NCI-H2171 treated with DMSO at 0.1 percent for 48 hours (cell line): ENCODE results near the gene NR5A1.

Experiments
- DNase-seq: peaks from one replicate; lab custom pipeline; 2025; lab: John Stamatoyannopoulos, UW

The NR5A1 gene

GRCh38 chr9:124498499-124499146 is 8.6 kb downstream of the NR5A1 start:
- DNase-seq: no peak

GRCh38 chr9:124498040-124498439 is 9.2 kb downstream of the NR5A1 start:
- DNase-seq: no peak

DNA sequence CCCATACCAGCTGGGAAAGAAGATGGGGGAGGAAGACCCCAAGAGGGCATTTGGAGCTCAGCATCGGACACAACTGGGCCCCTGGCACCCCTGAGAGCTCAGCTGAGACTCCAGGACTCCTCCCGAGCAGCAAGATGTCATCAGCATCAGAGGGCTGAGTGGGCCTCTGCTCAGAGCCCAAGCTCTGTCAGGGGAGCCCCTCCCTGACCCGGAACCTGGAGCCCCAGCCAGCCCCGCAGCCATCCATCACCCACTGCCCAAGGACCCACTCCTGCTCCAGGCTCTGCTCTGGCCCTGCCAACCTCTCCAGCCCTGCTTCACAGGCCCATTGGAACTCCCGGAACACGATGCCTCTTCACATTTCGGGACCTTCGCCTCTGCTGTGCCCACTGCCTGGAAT is 9.8 kb downstream of the NR5A1 start:
- DNase-seq: no peak

GRCh38 chr9:124496463-124496862 is 10.7 kb downstream of the NR5A1 start:
- no peak for DNase-seq

GRCh38 chr9:124496075-124496449 is 11.1 kb downstream of the NR5A1 start:
- DNase-seq: no peak

DNA sequence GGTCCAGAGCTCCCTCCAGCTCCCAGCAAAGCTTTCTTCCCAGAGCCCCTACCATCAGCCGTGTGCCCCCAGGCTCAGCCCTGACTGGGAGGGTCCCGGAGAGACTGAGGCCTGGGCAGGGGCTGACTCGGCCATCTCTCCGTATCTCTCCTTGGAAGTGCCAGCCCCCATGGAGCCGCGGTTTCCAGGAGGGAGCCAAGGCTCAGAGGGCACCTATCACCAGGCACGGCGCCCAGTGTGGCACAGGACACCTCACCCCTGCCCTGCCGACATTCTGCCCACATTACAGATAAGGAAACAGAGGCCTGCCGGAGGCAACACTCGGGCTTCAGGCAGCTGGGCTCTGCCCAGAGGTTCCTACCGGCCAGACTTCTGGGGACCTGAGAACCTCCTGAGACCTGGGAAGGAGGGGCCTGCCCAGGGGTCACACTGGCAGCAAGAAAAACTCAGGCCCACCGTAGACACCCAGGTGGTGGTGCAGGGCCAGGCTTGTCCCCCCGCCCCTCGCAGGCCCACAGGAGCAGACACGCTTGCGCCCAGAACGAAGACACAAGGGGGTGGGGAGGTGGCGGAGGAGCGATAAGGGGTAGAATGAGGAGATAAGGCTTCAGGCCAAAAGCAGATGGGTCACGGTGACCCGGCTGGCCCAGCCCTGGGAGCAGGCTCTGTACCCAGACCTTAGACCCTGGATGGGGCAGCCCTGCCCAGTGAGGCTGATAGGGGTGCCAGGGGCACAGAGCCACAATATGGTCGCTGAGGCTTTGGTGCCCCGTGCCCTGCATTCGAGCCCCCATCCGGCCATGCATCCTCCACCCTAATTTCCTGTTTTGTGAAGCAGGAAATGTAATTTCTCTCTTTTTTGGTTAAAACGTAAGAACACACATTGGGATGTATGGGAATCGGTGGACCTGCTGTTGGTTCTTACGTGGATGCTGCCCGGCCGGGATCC is 11.8 kb downstream of the NR5A1 start:
- DNase-seq: no peak

DNA sequence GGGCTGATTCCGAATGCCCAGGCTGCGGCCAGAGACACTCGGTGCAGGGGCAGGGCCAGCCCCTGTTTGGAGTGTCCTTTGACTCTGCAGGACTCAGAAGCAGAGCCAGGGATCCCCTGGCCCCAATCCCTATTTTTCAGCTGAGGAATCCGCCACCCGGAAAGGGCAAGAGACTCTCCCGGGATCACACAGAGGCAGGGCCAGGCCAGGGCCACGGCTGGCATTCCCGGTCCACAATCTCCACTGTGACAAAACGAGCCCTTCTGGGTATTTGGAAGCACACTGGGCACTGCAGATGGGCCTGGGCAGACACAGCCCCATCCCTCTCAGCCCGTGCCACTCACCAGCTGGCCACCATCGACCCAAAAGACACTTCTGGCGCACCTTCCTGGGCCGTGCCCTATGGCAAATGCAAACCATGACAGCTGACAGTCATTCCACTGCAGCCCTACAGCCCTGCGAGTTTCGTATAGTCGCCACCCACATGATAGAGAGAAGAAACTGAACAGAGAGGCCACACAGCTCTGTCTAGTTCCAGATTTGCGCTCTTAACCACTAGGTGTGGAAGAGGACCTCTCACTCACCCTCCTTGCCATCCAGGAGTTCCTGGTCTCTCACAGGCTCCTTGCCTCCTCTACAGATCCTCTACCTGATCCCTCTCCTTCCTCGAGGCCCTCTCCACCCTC is 13.3 kb downstream of the NR5A1 start:
- no peak for DNase-seq

DNA sequence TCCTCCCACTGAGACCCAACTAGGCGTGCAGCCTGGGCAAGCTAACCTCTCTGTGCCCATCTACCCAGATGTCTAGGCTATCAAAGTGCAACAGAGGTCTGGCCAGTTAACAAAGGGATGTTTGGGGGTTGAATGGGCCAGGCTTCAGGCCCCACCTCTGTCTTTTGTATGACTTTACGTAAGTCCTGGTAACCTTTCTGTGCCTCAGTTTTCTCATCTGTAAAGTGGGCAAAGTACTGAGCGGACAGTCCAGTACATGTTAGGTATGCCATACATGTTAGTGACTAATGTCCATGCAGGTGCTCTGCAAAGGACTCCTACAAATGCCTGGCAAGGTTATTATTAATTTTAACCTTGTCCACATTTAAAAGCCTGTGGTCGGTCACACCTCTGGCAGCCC is 14.0 kb downstream of the NR5A1 start:
- DNase-seq: no peak

GRCh38 chr9:124492818-124493217 is 14.4 kb downstream of the NR5A1 start:
- no peak for DNase-seq

- no peak for DNase-seq
These were observed 15.9 kb downstream of the NR5A1 start for GRCh38 chr9:124491049-124491975.

- DNase-seq: no peak
These were observed 17.2 kb downstream of the NR5A1 start for GRCh38 chr9:124490004-124490403.

DNA sequence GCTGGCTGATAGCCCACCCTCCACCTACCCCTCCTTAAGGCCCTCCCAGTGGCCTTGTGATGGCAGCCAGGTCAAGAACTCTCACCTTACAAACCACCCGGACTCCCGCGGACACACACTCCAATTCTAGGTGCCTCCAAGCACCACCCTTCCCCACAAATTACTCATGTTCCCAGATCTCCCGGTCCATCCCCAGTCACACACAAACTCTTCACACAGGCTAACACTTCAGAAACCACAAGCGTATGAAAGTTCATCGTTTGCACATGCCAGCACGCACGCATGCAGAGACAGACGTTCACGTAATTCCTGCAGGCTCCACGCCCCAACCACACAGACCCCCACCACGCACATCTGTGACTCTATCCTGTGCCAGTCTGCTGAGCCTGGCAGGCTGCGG is 18.0 kb downstream of the NR5A1 start:
- DNase-seq: no peak

- no peak for DNase-seq
These were observed 18.5 kb downstream of the NR5A1 start for GRCh38 chr9:124488641-124489210.

- no peak for DNase-seq
These were observed 19.7 kb downstream of the NR5A1 start for GRCh38 chr9:124487260-124488182.

DNA sequence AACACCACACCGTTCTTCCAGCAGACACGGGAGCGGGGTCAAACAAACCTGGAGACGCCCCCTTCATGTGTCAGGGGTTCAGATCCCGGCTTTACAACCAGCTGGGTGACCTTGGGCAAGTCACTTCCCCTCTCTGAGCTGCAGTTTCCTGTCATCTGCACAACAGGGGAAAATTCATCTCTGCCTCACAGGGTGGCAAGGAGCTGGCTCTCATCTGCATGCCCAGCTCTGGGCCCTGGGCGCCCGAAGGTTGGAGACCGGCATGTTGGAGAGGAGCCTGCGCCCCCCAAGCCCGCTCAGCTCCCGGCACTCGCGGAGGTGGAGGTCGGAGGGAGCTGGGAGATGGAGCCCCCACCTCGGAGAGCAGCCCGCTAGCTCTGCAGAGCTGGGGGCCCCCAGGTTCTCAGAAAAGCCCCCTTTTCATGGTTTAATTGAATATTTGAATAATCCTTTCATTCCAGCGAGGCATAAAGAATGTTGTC is 20.4 kb downstream of the NR5A1 start:
- DNase-seq: no peak

- DNase-seq: no peak
These were observed 21.3 kb downstream of the NR5A1 start for GRCh38 chr9:124485936-124486335.

DNA sequence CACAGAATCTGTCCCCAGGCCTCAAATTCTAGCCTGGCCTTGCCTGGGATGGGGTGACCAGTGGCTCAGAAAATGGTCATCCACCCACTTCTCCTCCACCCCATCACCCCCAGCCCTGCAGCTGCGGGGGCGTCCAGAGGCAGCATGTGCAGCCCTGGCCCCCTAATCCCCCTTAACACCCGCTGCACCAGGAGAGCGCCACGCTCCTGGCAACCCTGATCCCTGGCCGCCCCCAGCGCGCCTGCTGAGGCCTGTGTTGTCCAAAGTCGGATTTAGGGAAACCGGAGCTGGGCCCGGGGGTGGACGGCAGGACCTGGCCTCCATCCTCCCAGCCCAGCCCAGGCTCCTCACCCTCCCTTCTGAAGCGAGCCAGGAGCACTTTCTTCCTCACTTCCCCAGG is 22.0 kb downstream of the NR5A1 start:
- DNase-seq: no peak

DNA sequence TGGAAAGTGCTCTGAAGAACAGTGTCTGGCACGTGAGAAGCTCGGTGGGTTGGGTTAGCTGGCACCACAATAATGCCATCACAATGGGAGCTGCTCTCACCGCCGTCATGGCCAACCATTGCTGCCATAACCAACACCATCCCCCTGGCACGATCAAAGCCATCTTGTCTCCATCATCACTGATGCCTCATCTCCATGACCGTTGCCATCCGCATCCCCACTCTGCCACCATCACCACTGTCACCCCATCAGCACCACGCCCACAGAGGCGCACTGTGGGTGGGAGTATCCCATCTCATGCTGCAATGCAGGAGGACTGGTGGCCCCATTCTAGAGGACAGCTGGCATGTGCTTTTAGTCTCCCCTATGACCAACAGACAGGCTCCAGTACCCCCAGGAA is 23.7 kb downstream of the NR5A1 start:
- DNase-seq: no peak

DNA sequence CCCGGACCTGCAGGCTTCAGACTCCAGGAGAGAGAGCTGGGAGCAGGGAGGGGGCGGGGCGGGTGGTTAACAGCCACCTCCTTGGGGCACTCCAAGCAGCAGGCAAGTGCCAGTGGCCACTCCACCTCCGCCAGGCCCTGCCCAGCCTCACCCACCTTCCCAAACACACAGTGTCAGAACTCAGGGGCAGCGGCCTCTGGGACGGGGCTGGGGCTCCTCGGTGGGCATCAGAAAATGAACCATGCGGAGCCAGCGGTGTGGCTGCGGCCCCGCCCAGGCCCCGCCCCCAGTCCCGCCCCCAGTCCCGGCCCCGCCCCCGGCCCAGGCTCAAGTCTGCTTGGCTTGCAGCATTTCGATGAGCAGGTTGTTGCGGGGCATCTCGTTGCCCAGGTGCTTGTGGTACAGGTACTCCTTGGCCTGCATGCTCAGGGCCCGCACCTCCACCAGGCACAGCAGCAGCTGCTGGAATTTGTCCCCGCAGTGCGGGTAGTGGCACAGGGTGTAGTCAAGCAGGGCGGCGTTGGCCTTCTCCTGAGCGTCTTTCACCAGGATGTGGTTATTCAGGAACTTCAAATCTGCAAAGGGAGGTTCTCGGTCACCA is 24.7 kb downstream of the NR5A1 start:
- DNase-seq: no peak

DNA sequence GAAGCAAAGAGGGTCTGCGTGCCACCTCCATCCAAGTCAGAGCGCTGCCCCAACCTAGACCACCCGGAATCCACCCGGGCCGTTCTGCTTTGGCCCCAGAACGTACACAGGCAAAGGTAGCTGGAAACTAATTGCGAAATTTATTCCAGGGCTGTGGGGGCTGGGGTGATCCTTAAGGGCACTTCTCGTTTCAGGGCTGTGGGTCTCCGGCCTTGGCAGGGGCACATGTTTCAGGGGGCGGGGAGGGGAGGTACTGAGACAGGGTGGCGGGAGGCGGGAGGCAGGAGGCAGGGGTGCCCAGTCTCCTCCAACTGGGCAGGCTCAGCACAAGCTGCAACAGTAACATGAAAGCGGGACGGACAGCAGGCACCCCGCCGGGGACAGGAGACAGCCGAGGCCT is 26.1 kb downstream of the NR5A1 start:
- no peak for DNase-seq
